Left ventricle myocardium superior (tissue), 1 donor: ENCODE data around the gene PANX3. TPM values are rescaled to one million over a fixed set of nuclear protein-coding genes. Genes with fewer than 3 reads are reported as not detected.
A peak's percentile ranks its signal among the peaks of the same experiment; 100 is the strongest.
"Not testable (repeated sequence)": the region's sequence is repeated elsewhere in the genome, so short reads cannot be mapped to it uniquely, and the experiment has no call there.

Experiments used
- ATAC-seq: fragments of 200-7000 bp; cut with Tn5 transposase; one replicate; pipeline ENCODE4 v1.9.1; 2020; ENCODE audit warnings: mild to moderate bottlenecking, moderate library complexity
- DNase-seq: peaks from one replicate; pipeline ENCODE4 v3.0.0-alpha.2; 2020
- intact Hi-C: fragments of 100-400 bp; cut with micrococcal nuclease; formaldehyde crosslinking; loops from one replicate; pipeline ENCODE4 v1.11.0; 2022
- long read RNA-seq: library from polyadenylated mRNA; unstranded; transcript quantifications from one replicate; pipeline ENCODE4 v2.0.0, GENCODE V29; 2021
- total RNA-seq: library from RNA; stranded (reverse); fragmentation: NEBNext Ultra II Directional; extraction: Animal tissue kit (Norgen Biotek cat#: 25700); gene quantifications from one replicate; pipeline ENCODE4 v1.2.1, GENCODE V29; 2021
- donor health status: DM: no; HTN: yes; CAD: no; lungs with severe emphysema.

PANX3 gene, protein sequence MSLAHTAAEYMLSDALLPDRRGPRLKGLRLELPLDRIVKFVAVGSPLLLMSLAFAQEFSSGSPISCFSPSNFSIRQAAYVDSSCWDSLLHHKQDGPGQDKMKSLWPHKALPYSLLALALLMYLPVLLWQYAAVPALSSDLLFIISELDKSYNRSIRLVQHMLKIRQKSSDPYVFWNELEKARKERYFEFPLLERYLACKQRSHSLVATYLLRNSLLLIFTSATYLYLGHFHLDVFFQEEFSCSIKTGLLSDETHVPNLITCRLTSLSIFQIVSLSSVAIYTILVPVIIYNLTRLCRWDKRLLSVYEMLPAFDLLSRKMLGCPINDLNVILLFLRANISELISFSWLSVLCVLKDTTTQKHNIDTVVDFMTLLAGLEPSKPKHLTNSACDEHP
- not detected for total RNA-seq
- long read RNA-seq: 0 reads

DNA sequence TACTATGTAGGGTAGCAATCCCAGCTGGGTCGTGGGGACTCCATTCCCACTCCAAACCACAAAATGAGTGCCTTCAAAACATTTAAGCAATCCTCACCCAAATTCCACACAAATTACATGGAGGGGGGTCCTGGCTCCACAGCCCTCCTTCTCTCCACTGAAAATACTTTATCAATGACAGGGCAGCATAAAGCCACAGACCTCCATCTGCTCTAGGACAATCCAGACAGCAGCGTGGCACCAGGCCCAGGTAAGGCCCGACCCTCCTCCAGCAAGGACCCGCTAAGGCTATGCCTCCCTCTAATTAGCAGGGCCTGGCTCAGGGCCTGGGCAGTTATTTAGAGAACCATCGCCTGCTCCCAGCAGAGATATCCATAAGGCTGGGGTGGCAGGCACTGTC lies at the start of gene PANX3:
TSS of gene PANX3 (plus strand) at position 365 of the 400 bp plus-strand sequence. CDS start 129 bp downstream, outside the sequence.
- DNase-seq (no peak), ATAC-seq (no peak)
- intact Hi-C loops: no loop called here

DNA sequence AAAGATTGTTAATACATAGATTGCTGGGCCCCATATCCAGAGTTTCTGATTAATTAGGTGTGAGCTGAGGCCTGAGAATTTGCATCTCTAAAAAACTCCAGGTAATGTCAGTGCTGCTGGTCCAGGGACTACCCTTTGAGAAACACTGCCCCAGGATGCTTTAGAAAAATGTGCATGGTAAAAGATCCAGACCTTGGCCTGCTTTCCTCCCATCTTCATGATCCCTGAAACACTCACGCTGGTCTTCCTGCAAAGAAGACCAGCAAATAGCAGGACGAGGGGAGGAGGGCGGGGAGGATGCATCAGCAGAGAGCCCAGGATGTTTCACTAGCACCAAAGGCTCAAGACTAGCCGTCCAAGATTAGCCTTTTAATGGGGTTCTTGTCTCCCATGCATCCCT lies 41.5 kb upstream of the PANX3 start, which contains the start of gene OR8A1:
TSS of gene OR8A1 (plus strand) at position 301 of the 400 bp plus-strand sequence. CDS start 123 bp downstream, outside the sequence.
- ATAC-seq (no peak), DNase-seq (no peak)
- intact Hi-C loops: no loop called here

GRCh38 chr11:124570160-124570559 lies 41.1 kb upstream of the PANX3 start:
- no peak for DNase-seq
- intact Hi-C loops: no loop called here
- ATAC-seq: no peak

- intact Hi-C loops: no loop called here
- no peak for DNase-seq
- peak; percentile 73 for ATAC-seq
These were observed 33.4 kb upstream of the PANX3 start for GRCh38 chr11:124577716-124578427.

DNA sequence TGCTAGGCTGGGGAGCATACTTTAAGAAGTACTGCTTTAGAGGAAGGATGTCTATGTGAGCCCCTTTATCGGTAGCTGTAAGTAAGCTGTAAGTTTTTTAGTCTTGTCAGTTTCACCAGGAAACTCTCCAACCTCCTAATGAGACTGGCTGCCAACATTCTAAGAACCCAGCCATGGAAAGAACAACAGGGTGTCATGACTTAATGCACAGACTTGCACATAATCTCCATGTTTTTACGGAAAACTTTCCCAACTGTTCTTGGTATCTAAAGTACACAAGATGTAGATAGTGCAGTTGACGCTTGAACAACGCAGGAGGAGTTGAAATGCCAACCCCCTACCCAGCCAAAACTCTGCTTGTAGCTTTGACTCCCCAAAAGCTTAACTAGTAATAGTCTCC lies 32.5 kb upstream of the PANX3 start:
- no peak for DNase-seq
- intact Hi-C loops: no loop called here
- no peak for ATAC-seq

DNA sequence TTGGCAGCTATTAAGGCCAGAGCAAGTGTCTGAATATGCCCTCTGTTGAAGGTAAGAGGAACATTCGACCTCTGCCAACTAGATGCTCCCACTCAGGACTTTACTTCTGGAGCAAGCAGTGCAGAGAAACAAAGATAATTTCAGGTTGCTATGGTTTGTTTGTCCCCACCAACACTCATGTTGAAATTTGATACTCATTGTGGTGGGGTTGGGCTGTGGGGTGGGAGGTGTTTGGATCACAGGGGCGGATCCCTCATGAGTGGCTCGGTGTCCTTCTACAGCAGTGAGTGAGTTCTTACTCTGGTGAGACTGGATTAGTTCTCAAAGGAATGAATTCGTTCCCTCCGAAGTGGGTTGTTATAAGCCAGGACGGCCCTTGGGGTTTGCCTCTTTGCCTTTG lies 29.4 kb upstream of the PANX3 start:
- no peak for DNase-seq
- intact Hi-C loops: loop anchor here (2.0 to 10.0 kb wide), 2 partner anchors 167 to 507 kb away; no protein-coding TSS in a partner anchor

GRCh38 chr11:124582565-124582964 lies 28.7 kb upstream of the PANX3 start:
- intact Hi-C loops: loop anchor here (2.0 to 10.0 kb wide), 2 partner anchors 168 to 508 kb away; no protein-coding TSS in a partner anchor
- ATAC-seq (no peak), DNase-seq (no peak)

More for the DNA sequence above, 29.4 kb upstream of the PANX3 start:
- ATAC-seq: no peak

DNA sequence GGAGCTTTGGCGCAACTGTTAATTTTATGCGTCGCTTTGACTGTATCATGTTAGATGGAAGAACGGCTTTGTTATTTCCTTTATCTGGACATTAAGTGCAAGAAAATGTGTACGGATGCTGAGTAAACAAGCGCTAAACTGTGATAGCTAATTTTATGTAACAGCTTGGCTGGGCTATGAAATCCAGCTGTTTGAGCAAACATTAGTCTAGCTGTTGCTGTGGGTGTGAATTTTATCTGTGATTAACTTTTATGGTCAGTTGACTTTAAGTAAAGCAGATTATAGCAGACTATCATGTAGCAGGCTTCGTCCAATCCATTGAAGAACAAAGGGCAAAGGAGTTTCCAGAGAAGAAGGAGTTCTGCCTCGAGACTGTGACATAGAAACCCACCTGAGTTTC lies 27.4 kb upstream of the PANX3 start:
- DNase-seq (no peak), ATAC-seq (no peak)
- intact Hi-C loops: loop anchor here (2.0 to 10.0 kb wide), 2 partner anchors 169 to 509 kb away; no protein-coding TSS in a partner anchor

DNA sequence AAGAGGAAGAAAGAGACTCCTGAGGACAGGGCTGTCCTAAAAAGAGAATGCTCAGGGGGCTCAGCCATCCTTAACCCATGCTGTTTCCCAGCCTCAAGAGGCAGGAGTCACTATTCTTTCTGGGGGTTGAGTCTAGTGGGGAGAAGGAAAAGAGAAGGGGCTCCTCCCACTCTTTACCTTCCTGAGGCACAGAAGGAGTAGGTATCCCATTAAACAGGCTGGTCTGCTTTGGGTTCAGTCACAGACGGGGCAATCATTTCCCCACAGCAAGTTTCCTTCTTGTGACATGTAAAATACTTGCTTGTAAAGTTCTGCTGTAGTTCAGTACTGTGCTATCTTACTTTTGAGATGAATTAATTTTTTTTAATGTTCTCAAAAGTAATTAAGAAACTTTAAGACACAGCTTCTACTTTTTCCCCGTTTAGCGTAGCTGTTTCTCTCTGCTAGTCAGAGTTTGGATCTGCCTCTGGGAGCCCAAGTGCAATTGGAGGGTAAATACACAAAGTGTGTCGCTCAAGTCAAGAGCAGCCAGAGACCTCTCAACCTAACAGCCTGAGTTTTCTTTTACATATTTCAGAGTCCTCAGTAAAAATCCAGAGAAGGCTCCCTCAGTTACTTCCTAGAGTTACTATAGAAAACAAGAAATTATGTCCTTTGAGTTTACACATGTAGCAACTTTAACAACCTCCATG lies 26.4 kb upstream of the PANX3 start:
- intact Hi-C loops: loop anchor here (10.0 kb wide), 1 partner anchor 510 kb away; no protein-coding TSS in a partner anchor
- DNase-seq: no peak
- no peak for ATAC-seq

DNA sequence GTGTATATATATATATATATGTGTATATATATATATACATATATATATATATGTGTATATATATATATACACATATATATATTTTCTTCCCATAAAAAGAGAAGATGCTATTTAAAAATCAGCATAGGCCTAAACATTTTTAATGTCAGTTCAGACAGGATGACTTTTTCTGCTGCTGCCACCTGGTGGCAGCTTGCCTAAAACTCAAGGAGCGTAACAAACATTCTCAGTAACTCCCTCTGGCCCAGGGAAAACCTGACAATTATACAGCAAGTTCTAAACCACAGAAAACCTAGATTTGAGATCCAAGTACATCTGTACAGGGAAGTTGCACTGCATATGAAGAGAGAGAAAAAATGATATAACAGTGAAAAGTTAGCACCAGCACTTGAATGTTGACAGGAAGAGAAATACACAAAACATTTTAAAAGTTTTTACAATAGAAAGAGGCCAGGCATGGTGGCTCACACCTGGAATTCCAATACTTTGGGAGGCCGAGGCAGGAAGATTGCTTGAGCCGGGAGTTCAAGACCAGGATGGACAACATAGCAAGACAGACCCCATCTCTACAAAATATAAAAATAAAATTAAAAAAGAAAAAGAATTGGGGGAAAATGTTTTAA lies 24.9 kb upstream of the PANX3 start:
- DNase-seq: peak; percentile 76
- no peak for ATAC-seq
- intact Hi-C loops: loop anchor here (10.0 kb wide), 1 partner anchor 512 kb away; no protein-coding TSS in a partner anchor

GRCh38 chr11:124591430-124591829 lies 19.8 kb upstream of the PANX3 start:
- DNase-seq (no peak), ATAC-seq (no peak)
- intact Hi-C loops: no loop called here

- DNase-seq: no peak
- intact Hi-C loops: no loop called here
- ATAC-seq: no peak
These were observed 18.6 kb upstream of the PANX3 start for GRCh38 chr11:124592627-124593026.

DNA sequence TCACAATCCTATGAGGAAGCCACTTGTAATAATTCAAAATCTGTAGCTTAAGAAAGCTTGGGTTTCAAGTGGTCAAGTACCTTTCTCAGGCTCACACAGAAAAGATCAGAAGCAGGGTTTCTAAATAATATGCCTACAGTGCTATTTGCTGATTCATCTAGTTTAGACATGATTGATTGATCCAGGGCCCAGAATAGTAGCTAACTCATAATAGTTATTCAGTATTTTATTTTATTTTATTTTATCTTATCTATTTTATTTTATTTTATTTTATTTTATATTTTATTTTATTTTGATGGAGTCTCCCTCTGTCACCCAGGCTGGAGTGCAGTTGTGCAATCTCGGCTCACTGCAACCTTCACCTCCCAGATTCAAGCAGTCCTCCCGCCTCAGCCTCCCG lies 15.9 kb upstream of the PANX3 start:
- DNase-seq (no peak), ATAC-seq (no peak)
- intact Hi-C loops: no loop called here

GRCh38 chr11:124597626-124598025 lies 13.6 kb upstream of the PANX3 start:
- DNase-seq: no peak
- intact Hi-C loops: no loop called here

GRCh38 chr11:124600621-124601320 lies 10.5 kb upstream of the PANX3 start:
- intact Hi-C loops: no loop called here
- ATAC-seq: no peak
- DNase-seq: no peak

More at GRCh38 chr11:124597626-124598025, 13.6 kb upstream of the PANX3 start:
- ATAC-seq: no peak

DNA sequence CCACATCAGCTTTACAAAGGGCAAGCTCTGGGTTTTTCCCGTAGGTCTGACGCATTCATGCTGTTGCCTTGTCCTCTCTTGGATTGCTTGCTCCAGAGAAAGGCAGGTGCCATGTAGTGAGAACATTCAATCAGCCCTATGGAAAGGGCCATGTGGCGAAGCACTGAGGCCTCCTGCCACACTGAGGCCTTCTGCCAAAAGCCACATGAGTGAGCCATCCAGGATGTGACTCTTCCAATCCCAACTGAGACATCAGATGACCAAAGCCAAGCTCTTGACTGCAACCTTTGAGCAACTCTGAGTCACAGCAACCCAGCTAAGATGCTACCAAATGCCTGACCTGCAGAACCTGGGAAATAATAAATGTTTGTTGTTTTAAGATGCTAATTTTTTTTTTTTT lies 9.0 kb upstream of the PANX3 start:
- DNase-seq (no peak), ATAC-seq (no peak)
- intact Hi-C loops: no loop called here

DNA sequence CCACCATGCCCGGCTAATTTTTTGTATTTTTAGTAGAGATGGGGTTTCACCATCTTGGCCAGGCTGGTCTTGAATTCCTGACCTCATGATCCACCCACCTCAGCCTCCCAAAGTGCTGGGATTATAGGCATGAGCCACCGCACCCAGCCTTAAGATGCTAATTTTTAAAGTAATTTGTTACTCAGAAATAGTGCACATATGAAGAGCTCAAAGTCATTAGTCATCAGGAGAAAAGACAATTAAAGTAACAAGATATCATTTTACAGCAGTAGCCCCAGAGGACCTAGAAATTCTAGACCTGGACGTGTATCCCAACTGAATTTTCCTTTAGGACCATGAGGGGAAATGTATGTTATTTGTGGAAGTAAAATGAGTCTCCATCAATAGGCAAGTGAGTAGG lies 8.5 kb upstream of the PANX3 start:
- DNase-seq, intact Hi-C loops, ATAC-seq: not testable (repeated sequence)

DNA sequence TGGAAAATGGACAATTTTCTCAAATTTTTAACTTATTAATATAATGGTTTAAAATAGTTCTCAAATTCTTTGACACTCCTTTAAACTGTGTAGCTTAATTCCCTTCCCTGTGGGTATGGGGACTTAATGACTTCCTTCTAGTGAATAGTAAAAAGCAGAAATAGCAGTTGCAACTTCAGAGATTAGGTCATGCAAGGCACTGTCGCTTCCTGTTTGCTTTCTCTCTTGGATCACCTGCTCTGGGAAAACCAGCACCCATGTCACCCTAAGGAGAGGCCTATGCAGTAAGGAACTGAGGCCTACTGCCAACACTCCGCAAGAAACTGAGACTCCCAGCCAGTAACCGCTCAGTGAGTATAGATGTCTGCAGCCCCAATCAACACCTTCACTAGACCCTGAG lies 5.5 kb upstream of the PANX3 start:
- DNase-seq (no peak), ATAC-seq (no peak)
- intact Hi-C loops: no loop called here
